Measurements from ENCODE around the gene GNAQ.

The GNAQ gene

DNA sequence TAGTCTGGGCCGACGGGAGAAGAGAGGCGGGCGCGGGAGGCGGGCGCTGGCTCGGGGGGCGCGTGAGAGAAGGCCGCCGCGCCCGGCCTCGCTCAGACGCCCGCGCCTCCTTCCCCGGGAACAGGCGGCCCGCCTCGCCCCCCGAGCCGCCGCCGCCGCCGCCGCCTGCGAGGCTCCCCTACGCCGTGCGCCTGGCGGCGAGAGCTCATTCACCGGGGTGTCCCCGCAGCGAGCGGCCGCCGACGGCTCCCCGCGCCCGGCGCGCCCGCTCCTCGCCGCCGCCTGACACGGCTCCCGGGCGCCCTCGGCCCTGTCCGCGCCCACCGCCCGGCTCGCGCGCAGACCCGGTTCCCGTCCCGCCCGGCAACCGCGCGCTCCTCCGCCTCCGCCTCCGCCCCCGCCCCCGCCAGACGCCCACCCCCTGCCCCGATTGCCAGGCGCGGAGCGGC, at the start of gene GNAQ:
Gene GNAQ, minus strand, starts transcription at position 368 of the 449 bp plus-strand sequence. CDS start 576 bp downstream, outside the sequence.
- peak within 1 kb of the TSS; percentile 38 for H3K4me3 ChIP-seq (ENCODE audit: low read depth, low read length)
- DNase-seq (ENCODE audit: low read depth), result no peak
- TF ChIP-seq, protein P1, sequence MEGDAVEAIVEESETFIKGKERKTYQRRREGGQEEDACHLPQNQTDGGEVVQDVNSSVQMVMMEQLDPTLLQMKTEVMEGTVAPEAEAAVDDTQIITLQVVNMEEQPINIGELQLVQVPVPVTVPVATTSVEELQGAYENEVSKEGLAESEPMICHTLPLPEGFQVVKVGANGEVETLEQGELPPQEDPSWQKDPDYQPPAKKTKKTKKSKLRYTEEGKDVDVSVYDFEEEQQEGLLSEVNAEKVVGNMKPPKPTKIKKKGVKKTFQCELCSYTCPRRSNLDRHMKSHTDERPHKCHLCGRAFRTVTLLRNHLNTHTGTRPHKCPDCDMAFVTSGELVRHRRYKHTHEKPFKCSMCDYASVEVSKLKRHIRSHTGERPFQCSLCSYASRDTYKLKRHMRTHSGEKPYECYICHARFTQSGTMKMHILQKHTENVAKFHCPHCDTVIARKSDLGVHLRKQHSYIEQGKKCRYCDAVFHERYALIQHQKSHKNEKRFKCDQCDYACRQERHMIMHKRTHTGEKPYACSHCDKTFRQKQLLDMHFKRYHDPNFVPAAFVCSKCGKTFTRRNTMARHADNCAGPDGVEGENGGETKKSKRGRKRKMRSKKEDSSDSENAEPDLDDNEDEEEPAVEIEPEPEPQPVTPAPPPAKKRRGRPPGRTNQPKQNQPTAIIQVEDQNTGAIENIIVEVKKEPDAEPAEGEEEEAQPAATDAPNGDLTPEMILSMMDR (IDR thresholded peaks at IDR 0.05; ENCODE audit: insufficient read depth, low read depth, low read length, missing control alignments), result no peak

DNA sequence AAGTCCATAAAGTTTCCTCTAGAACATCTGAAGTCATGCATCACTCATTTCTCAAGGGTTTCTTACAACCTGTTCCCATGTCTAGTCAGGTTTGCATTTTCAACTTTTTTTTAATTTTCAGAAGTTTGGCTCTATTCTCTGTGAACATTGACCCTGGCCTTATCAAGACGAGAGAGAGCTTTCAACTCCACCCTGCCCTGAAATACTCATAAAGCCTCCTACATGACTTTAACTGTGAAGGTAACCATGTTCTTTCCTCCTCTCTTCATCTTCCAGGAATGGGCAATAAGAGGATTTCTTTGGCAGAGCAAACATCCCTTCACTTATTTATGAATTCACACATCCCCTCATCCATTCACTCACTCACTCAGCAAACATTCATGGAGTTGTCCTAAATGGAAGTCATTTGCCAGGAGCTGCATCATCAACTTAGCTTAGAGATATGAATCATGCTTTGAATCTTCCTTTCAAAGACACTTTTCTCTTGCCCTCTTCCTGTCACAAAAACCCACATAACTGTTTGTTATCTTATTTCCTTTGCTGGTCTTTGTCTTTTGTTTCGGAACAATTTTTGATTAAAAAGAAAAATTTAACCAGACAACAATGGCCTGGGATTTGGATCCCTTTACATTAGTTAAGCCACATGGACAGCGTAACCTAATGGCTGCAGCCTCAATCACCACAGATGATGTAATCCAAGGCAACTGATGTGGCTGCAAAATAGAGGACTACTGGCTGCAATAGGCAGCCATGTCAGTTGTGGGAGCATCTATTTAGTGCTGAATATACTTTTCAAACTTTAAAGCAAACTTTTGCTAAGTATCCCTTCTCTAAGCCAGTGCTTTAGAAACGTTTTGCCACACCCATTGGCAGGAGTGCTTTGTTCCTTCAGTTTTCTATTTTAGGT, 43.0 kb upstream of the GNAQ start:
- TF ChIP-seq, protein P1 (IDR thresholded peaks at IDR 0.05; ENCODE audit: insufficient read depth, low read depth, low read length, missing control alignments), result no peak
- no peak for DNase-seq (ENCODE audit: low read depth)
- no peak overlapping the region for H3K4me3 ChIP-seq (ENCODE audit: low read depth, low read length)

GRCh38 chr9:78073722-78074121, 42.1 kb upstream of the GNAQ start:
- DNase-seq (ENCODE audit: low read depth), result no peak
- TF ChIP-seq, protein P1 (IDR thresholded peaks at IDR 0.05; ENCODE audit: insufficient read depth, low read depth, low read length, missing control alignments), result no peak
- no peak overlapping the region for H3K4me3 ChIP-seq (ENCODE audit: low read depth, low read length)

DNA sequence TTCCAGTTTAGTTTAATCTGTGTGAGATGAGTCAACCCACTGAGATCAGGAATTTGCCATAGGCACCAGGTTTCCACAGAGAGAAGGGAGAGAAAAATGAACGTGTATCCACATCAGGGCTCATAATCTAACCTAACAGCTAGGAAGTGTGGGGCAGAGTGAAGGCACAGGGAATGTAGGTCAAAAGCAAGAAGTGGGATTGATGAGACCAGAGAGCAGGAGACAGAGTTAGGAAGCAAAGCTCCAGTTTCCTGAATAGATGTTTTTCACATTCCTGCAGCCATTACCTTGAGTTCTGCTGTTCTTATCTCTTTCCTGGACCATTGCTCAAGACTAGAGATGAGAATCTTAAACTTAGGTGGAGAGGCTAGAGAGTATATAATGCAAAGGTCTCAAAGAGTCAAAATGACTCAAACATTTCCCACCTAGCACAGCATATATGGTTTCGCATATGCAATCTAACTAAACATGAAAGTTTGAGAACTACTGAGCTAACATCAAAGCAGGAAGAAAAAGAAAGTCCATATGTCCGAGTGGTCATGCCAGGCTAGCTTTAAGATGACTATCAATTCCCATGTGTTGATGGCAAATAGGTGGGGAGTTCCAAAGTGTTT, 41.1 kb upstream of the GNAQ start:
- no peak overlapping the region for H3K4me3 ChIP-seq (ENCODE audit: low read depth, low read length)
- TF ChIP-seq, protein P1 (IDR thresholded peaks at IDR 0.05; ENCODE audit: insufficient read depth, low read depth, low read length, missing control alignments), result no peak
- DNase-seq (ENCODE audit: low read depth), result no peak

GRCh38 chr9:78070521-78070920, 38.9 kb upstream of the GNAQ start:
- DNase-seq (ENCODE audit: low read depth), result no peak
- TF ChIP-seq, protein P1 (IDR thresholded peaks at IDR 0.05; ENCODE audit: insufficient read depth, low read depth, low read length, missing control alignments), result no peak
- no peak overlapping the region for H3K4me3 ChIP-seq (ENCODE audit: low read depth, low read length)

DNA sequence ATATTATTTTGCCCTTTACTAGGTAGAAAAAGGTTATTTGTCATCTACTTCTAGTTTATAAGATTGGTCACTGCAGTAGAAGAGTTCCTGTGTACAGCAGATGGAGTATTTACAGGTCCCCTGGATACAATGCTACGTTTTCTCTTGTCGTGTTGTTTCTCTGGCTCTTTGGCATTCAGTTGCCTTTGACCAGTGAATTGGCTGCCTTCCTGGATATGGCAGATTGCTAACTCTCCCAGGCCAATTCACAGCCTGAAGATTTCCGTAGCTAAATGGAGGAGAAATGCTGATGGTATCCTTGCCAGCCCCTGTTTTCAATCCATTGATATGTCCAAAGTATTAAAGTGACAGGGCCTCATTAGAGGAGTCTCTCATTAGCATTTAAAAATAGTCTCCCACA, 32.5 kb upstream of the GNAQ start:
- no peak for DNase-seq (ENCODE audit: low read depth)
- TF ChIP-seq, protein P1 (IDR thresholded peaks at IDR 0.05; ENCODE audit: insufficient read depth, low read depth, low read length, missing control alignments), result no peak
- H3K4me3 ChIP-seq (ENCODE audit: low read depth, low read length), result no peak overlapping the region
